ENCODE data around the gene CPA3.

The CPA3 gene

GRCh38 chr3:148924562-148924961, 59.5 kb downstream of the CPA3 start:
- DNase-seq: no peak

- no peak for DNase-seq
Observed at GRCh38 chr3:148925845-148926244, 60.7 kb downstream of the CPA3 start.

- DNase-seq: no peak
Observed at GRCh38 chr3:148930752-148931151, 65.7 kb downstream of the CPA3 start.

GRCh38 chr3:148931574-148931973, 66.5 kb downstream of the CPA3 start:
- no peak for DNase-seq

- DNase-seq: no peak
Observed at GRCh38 chr3:148932972-148933371, 67.9 kb downstream of the CPA3 start.

GRCh38 chr3:148937467-148938255, 72.6 kb downstream of the CPA3 start:
- no peak for DNase-seq

- no peak for DNase-seq
Observed at GRCh38 chr3:148938306-148938705, 73.2 kb downstream of the CPA3 start.

GRCh38 chr3:148938936-148939335, 73.8 kb downstream of the CPA3 start:
- DNase-seq: no peak

- DNase-seq: no peak
Observed at GRCh38 chr3:148940983-148941382, 75.9 kb downstream of the CPA3 start.

GRCh38 chr3:148943506-148944205, 78.6 kb downstream of the CPA3 start:
- DNase-seq: no peak

GRCh38 chr3:148945116-148945515, 80.0 kb downstream of the CPA3 start:
- no peak for DNase-seq

Measured in activated CD4-positive, alpha-beta T cell treated with anti-CD3 and anti-CD28 coated beads, Interleukin-2, amount 50 U/mL, for 1 hour (primary cell).